Omental fat pad (tissue), 4 donors: ENCODE results near the gene IFT43. TPM values are rescaled to one million over a fixed set of nuclear protein-coding genes. Genes with fewer than 3 reads are reported as not detected.

Experiments used
- ATAC-seq: fragments of 150-250 bp; one replicate; pipeline ENCODE4 v1.9.1; 2016; ENCODE audit warnings: mild to moderate bottlenecking, moderate library complexity; ENCODE audit not compliant: low FRiP score
- DNase-seq: peaks from one replicate; pipeline ENCODE4 v3.0.0-alpha.2; 2019; ENCODE audit warnings: low spot score
- CTCF ChIP-seq, 3 donors: fragments of 450-650 bp; IDR thresholded peaks; one replicate each; pipeline ENCODE4 v1.5.1; 2016 to 2017; ENCODE audit warnings: antibody characterized with exemption in 3 of 3, mild to moderate bottlenecking in 3 of 3, moderate library complexity in 2 of 3
- total RNA-seq, 4 donors: library from RNA; depleted of rRNA; stranded (reverse); fragments of >200 nt; gene quantifications; one replicate each; pipeline ENCODE4 v1.1.0, GENCODE V29; 2016

IFT43 gene
- total RNA-seq, 4 donors from 2014 or later = 28.7 to 38.8 (median 32.4) TPM

- ATAC-seq = no peak
Observed at GRCh38 chr14:75959031-75959430, 26.5 kb upstream of the IFT43 start.

GRCh38 chr14:75960231-75960630, 25.3 kb upstream of the IFT43 start:
- no peak for DNase-seq
- TF ChIP-seq CTCF (IDR thresholded peaks at IDR 0.05) = no peak
- no peak for ATAC-seq

More at GRCh38 chr14:75959031-75959430, 26.5 kb upstream of the IFT43 start:
- no peak for TF ChIP-seq CTCF (IDR thresholded peaks at IDR 0.05)
- DNase-seq = no peak

GRCh38 chr14:75961662-75962061, 23.9 kb upstream of the IFT43 start:
- DNase-seq (no peak), ATAC-seq (no peak)
- TF ChIP-seq CTCF (IDR thresholded peaks at IDR 0.05) = no peak

- no peak for TF ChIP-seq CTCF (IDR thresholded peaks at IDR 0.05)
- DNase-seq (no peak), ATAC-seq (no peak)
Observed at GRCh38 chr14:75967866-75968265, 17.7 kb upstream of the IFT43 start.

GRCh38 chr14:75968456-75968855, 17.1 kb upstream of the IFT43 start:
- DNase-seq = no peak
- no peak for TF ChIP-seq CTCF (IDR thresholded peaks at IDR 0.05)
- ATAC-seq = no peak

GRCh38 chr14:75969126-75969525, 16.4 kb upstream of the IFT43 start:
- no peak for ATAC-seq
- TF ChIP-seq CTCF (IDR thresholded peaks at IDR 0.05) = no peak
- no peak for DNase-seq

GRCh38 chr14:75969891-75970290, 15.7 kb upstream of the IFT43 start:
- DNase-seq (no peak), ATAC-seq (no peak)
- no peak for TF ChIP-seq CTCF (IDR thresholded peaks at IDR 0.05)
